Right atrium auricular region (tissue), 2 donors: Measurements from ENCODE around the gene PRPF40B. TPM values are rescaled to one million over a fixed set of nuclear protein-coding genes. Genes with fewer than 3 reads are reported as not detected.

ENCODE experiments used
- DNase-seq: peaks from one replicate; pipeline ENCODE4 v3.0.0-alpha.2; 2019; ENCODE audit warnings: low spot score
- H3K27ac ChIP-seq, 2 donors: fragments of 200-600 bp; sonication (generic); 1 replicate in 1 of 2; 2 replicates in 1 of 2; pipeline ENCODE4 v1.5.1; 2016 to 2019
- H3K27me3 ChIP-seq, 2 donors: fragments of 200-600 bp; sonication (generic); one replicate each; pipeline versions ENCODE4 v1.5.1 to v1.6.0; 2017 to 2019
- H3K36me3 ChIP-seq: fragments of 200-600 bp; sonication (generic); one replicate; pipeline ENCODE4 v1.5.1; 2016
- H3K4me1 ChIP-seq, 2 donors: fragments of 200-600 bp; sonication (generic); one replicate each; pipeline versions ENCODE4 v1.5.1 to v1.6.0; 2017 to 2019
- H3K4me3 ChIP-seq, 2 donors: fragments of 200-600 bp; sonication (generic); 1 replicate in 1 of 2; 2 replicates in 1 of 2; pipeline ENCODE4 v1.5.1; 2017 to 2019; ENCODE audit warnings: mild to moderate bottlenecking in 1 of 2, moderate library complexity in 1 of 2
- H3K9me3 ChIP-seq, 2 donors: fragments of 200-600 bp; sonication (generic); one replicate each; pipeline ENCODE4 v1.5.1; 2019
- total RNA-seq, 2 donors: library from RNA; depleted of rRNA; stranded (reverse); fragments of >200 nt; gene quantifications; one replicate each; pipeline ENCODE4 v1.1.0, GENCODE V29; 2016
- TF ChIP-seq, protein P1 (sequence below), 2 donors: fragments of 200-600 bp; sonication (generic); IDR thresholded peaks; one replicate each; pipeline ENCODE4 v1.5.1; 2019; ENCODE audit warnings: antibody characterized with exemption in 2 of 2

Gene PRPF40B
- total RNA-seq, 2 donors from 2014 or later = 14.9 to 16.0 TPM

DNA sequence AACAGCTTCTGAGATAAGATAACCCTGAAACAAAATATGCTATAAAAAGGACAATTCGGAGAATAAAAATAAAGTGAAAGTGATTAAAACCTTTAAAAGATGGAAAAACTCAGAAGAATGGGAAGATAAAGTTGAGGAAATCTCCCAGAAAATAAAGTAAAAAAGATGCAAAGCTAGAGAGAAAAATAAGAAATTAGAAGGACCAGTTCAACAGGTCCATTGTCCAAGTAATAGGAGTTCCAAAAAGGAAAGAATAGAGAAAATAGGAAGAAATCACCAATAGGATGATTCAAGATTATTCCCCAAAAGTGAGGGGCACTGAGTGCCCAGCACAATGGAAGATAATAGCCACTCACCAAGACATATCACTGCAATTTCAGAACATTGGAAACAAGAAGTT, 4.8 kb upstream of the PRPF40B start:
- H3K27ac ChIP-seq = no peak overlapping the region
- H3K4me3 ChIP-seq = no peak overlapping the region
- no peaks in the 10 kb centered on the region for H3K36me3 ChIP-seq
- H3K4me1 ChIP-seq = peaks cover 0 to 14% of the 10 kb centered on the region in 2 donors
- no peak for DNase-seq
- TF ChIP-seq, protein P1, sequence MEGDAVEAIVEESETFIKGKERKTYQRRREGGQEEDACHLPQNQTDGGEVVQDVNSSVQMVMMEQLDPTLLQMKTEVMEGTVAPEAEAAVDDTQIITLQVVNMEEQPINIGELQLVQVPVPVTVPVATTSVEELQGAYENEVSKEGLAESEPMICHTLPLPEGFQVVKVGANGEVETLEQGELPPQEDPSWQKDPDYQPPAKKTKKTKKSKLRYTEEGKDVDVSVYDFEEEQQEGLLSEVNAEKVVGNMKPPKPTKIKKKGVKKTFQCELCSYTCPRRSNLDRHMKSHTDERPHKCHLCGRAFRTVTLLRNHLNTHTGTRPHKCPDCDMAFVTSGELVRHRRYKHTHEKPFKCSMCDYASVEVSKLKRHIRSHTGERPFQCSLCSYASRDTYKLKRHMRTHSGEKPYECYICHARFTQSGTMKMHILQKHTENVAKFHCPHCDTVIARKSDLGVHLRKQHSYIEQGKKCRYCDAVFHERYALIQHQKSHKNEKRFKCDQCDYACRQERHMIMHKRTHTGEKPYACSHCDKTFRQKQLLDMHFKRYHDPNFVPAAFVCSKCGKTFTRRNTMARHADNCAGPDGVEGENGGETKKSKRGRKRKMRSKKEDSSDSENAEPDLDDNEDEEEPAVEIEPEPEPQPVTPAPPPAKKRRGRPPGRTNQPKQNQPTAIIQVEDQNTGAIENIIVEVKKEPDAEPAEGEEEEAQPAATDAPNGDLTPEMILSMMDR (IDR thresholded peaks at IDR 0.05) = no peak
- no peaks in the 10 kb centered on the region for H3K9me3 ChIP-seq
- H3K27me3 ChIP-seq = no peaks in the 10 kb centered on the region

DNA sequence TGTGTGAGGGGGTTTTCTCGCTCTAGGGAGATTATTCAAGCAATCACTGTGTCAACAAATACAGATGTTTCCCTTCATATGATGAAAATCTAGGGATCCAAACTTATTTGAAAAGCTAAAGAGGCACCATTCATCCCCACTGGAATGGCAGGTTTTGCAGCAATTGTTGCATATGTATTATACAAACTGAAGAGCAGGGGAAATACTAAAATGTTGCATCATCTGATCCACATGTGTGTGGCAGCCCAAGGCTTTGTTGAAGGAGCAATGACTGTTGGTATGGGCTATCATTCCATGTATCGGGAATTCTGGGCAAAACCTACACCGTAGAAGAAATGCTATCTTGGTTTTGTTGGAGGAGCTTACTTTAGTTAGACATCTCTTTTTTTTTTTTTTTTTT, 4.1 kb upstream of the PRPF40B start:
- Histone ChIP-seq H3K27me3 (no peaks in the 10 kb centered on the region), H3K36me3 (no peaks in the 10 kb centered on the region), H3K4me1 (peaks cover 0 to 21% of the 10 kb centered on the region in 2 donors), H3K4me3 (no peak overlapping the region), H3K27ac (no peak overlapping the region), H3K9me3 (no peaks in the 10 kb centered on the region)
- no peak for DNase-seq
- TF ChIP-seq, protein P1 (IDR thresholded peaks at IDR 0.05) = no peak

DNA sequence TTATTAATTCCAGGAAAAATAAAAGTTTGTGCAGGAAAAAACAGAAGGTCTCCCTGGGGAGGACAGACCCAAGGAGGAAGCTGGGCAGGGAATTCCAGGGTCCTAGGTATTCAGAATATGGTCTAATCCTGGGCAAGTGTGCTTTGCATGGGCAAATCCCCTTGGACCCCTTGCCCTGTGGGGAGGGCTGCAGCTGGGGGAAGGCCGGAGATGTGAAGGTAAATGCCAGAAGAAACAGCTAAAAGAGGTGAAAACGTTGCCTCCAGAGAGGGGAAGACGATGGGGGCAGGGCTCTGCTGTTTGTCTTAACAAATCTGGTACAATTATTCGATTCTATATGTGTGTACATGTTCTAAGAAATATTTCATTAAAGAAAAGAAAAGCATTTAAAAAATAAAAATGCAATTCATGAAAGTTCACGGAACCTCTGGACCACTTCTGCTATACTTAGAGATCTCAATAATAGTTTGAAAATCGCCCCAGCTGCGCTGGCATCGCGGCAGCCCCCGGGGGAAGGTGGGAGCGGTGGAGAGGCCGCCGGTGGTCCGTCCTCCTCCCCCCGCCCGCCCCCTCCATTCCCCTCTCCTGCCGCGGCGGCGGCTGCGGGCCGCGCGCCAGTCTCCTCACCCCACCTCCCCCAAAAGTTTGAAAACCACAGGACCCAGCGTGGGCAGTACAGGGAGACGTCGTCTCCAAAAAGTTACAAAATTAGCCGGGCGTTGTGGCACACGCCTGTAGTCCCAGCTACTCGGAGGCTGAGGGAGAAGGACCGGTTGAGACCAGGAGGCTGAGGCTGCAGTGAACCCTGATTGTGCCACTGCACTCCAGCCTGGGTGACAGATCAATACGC, 1.5 kb upstream of the PRPF40B start:
- Histone ChIP-seq H3K4me3 (peak overlapping the region; percentile 51 to 65), H3K36me3 (no peaks in the 10 kb centered on the region), H3K9me3 (no peaks in the 10 kb centered on the region), H3K27me3 (no peaks in the 10 kb centered on the region), H3K27ac (peak overlapping the region; percentile 81 to 86), H3K4me1 (peaks cover 0 to 21% of the 10 kb centered on the region in 2 donors)
- TF ChIP-seq, protein P1 (IDR thresholded peaks at IDR 0.05) = no peak
- DNase-seq = no peak

DNA sequence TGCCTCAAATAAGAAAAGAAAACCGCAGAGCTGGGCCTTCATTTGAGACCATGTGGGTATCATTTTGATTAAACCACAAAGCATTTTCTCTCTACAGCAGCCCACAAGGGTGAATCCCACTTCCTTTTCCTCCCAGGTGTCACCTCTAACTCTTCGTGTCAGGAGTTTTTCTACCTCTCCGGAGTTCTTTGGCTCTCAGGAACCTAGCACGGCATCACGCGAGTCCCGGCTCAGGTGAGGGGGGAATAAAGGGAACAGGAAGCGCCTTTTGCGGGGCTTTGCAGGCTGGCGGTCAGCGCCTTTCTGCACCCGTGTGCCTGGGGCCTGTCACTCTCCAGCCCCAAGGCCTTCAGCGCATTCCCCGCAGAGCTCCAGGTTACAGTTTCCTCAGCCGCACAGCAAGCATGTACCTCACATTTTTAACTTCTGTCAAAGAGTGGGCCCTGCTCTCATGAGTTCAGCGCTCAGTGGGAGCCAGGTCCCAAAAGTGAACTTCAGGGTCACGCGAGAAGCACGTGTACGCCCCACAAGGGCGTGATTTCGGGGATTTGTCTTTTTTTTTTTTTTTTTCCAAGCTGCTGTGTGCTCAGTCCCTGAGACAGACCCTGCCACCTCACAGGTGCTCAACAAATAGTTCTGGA, 740 bp upstream of the PRPF40B start:
- no peaks in the 10 kb centered on the region for H3K27me3 ChIP-seq
- peak overlapping the region; percentile 81 to 86 for H3K27ac ChIP-seq
- TF ChIP-seq, protein P1 (IDR thresholded peaks at IDR 0.05) = no peak
- no peaks in the 10 kb centered on the region for H3K9me3 ChIP-seq
- peak overlapping the region; percentile 51 to 65 for H3K4me3 ChIP-seq
- H3K36me3 ChIP-seq = no peaks in the 10 kb centered on the region
- DNase-seq = no peak
- peaks cover 0 to 21% of the 10 kb centered on the region in 2 donors for H3K4me1 ChIP-seq

DNA sequence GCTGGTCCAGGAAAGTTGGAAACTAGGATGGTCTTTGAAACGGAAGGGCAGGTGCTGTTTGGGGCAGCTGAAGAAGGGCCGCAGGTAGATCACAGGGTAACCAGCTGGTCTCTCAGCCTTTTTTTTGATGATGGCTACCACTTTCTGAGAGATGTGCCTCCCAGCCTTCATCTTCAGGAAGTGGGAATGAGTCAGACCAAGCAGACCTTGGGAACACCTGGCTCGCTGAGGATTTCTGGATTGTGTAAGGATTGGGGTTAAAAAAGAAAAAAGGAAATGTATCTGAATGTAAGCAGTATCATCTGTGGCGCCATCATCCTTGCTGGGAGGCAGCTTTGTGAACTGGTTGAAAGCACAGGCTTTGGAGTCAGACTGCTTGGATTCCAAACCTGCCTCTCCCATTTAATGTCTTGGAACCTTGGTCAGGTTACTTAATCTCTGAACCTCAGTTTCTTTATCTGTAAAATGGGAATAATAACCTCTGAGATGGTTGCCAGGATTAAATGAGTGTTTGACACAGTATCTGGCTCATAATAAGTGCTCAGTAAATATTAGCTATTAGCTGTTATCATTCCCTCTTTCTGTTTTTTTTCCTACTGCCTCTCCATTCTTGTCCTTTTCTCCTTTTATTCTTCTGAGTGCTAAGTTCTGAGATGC, 1.7 kb downstream of the PRPF40B start:
- no peak overlapping the region for H3K4me3 ChIP-seq
- H3K9me3 ChIP-seq = no peaks in the 10 kb centered on the region
- TF ChIP-seq, protein P1 (IDR thresholded peaks at IDR 0.05) = no peak
- no peak overlapping the region for H3K27ac ChIP-seq
- H3K36me3 ChIP-seq = no peaks in the 10 kb centered on the region
- DNase-seq = no peak
- H3K27me3 ChIP-seq = no peaks in the 10 kb centered on the region
- H3K4me1 ChIP-seq = peaks cover 0 to 21% of the 10 kb centered on the region in 2 donors
